ENCODE results near the gene BABAM2. TPM values are rescaled to one million over a fixed set of nuclear protein-coding genes. Genes with fewer than 3 reads are reported as not detected.
"Not testable (repeated sequence)": the region's sequence is repeated elsewhere in the genome, so short reads cannot be mapped to it uniquely, and the experiment has no call there.

BABAM2 gene
- total and polyA plus RNA-seq, 7 experiments from 2014 or later = 34.2 to 58.2 (median 44.2) TPM

DNA sequence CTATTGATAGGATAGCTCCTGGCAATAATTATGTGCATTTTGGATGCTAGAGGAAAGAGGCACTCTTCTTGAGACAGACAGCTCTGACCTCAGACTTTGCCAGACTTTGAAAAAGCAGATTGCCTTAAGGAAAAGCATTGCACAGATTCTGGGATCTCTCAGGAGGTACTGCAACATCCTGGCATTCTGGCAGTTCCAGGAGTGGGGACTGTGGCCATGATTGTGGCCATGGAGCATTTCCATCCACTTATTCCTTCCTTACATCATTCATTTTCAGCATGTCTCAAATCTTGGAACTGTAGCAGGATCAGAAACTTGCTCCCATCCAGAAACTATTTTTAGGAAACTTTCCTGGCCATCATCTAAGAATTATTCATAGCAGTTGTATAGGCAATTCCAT, 357.2 kb downstream of the BABAM2 start:
- Mint-ChIP-seq H3K4me1 (peaks cover 11 to 41% (median 31%) of the 10 kb centered on the region in 7 donors), H3K9me3 (no peaks in the 10 kb centered on the region), H3K36me3 (peaks cover 0 to 23% (median 12%) of the 10 kb centered on the region in 5 donors), H3K4me3 (no peak overlapping the region), H3K27ac (no peak overlapping the region), H3K27me3 (no peaks in the 10 kb centered on the region)
- Histone ChIP-seq H3K4me1 (ENCODE audit: control insufficient read depth in 2 of 2, insufficient read depth in 2 of 2, low read length in 2 of 2) (peaks cover 8 to 12% of the 10 kb centered on the region in 2 donors), H3K27me3 (ENCODE audit: control insufficient read depth in 2 of 2, insufficient read depth in 2 of 2, low read length in 2 of 2) (no peaks in the 10 kb centered on the region), H3K9me3 (ENCODE audit: control insufficient read depth in 2 of 3, low read length in 3 of 3) (no peaks in the 10 kb centered on the region), H3K27ac (ENCODE audit: low read depth, low read length) (no peak overlapping the region), H3K4me3 (ENCODE audit: low read length) (no peak overlapping the region), H3K36me3 (ENCODE audit: control insufficient read depth in 2 of 3, insufficient read depth in 3 of 3, low read length in 3 of 3) (no peaks in the 10 kb centered on the region)
- DNase-seq (no peak), ATAC-seq (no peak)
- ChIA-PET POLR2A (no interaction called here), CTCF (no interaction called here)
- intact Hi-C loops (cut with micrococcal nuclease) = no loop called here

DNA sequence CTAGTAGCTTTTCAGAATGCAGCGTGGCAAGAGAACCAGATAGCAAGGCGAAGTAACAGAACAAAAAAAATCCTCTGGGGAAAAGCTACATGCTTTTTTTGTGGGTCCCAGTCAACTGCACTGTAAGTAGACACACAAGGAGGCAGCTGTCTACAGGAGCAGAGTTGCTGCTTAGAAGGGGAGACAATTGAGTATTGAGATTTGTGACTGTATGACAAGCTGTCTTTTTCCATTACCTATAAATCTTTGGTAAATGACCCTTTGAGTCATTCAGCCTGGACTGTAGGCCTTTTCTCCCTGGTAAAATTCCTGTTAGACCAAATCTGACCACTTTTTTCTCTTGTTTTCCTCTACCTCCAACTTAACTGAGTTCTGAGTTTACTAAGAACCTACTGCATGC, 358.0 kb downstream of the BABAM2 start:
- intact Hi-C loops (cut with micrococcal nuclease) = no loop called here
- Histone ChIP-seq H3K36me3 (ENCODE audit: control insufficient read depth in 2 of 3, insufficient read depth in 3 of 3, low read length in 3 of 3) (no peaks in the 10 kb centered on the region), H3K4me1 (ENCODE audit: control insufficient read depth in 2 of 2, insufficient read depth in 2 of 2, low read length in 2 of 2) (peaks cover 13 to 17% of the 10 kb centered on the region in 2 donors), H3K27ac (ENCODE audit: low read depth, low read length) (no peak overlapping the region), H3K4me3 (ENCODE audit: low read length) (no peak overlapping the region), H3K9me3 (ENCODE audit: control insufficient read depth in 2 of 3, low read length in 3 of 3) (no peaks in the 10 kb centered on the region), H3K27me3 (ENCODE audit: control insufficient read depth in 2 of 2, insufficient read depth in 2 of 2, low read length in 2 of 2) (no peaks in the 10 kb centered on the region)
- ChIA-PET POLR2A (no interaction called here), CTCF (no interaction called here)
- H3K9me3 Mint-ChIP-seq = no peaks in the 10 kb centered on the region
- H3K27ac Mint-ChIP-seq = no peak overlapping the region
- DNase-seq = no peak
- no peaks in the 10 kb centered on the region for H3K27me3 Mint-ChIP-seq
- no peak for ATAC-seq
- peaks cover 12 to 49% (median 33%) of the 10 kb centered on the region in 7 donors for H3K4me1 Mint-ChIP-seq
- no peak overlapping the region for H3K4me3 Mint-ChIP-seq
- peaks cover 0 to 26% (median 12%) of the 10 kb centered on the region in 5 donors for H3K36me3 Mint-ChIP-seq

DNA sequence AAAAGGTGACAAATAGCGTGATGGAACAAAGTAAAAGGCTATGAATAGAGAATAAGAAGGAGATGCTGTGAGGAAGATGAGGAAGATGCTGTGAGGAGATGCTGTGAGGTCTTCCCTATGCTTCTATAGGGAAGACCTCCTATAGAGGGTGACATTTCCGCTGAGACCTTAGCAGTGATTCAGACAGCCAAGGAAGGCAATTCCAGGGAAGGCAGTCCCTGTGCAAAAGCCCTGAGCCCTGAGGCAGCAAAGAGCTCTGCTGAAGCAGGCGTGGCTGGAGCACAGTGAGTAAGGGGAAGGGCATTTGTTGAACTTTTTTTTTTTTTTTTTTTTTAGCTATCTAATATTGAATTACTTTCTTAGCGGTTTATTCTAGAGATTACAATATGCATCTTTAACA, 359.5 kb downstream of the BABAM2 start:
- Histone ChIP-seq H3K4me1 (ENCODE audit: control insufficient read depth in 2 of 2, insufficient read depth in 2 of 2, low read length in 2 of 2) (peaks cover 13 to 22% of the 10 kb centered on the region in 2 donors), H3K27ac (ENCODE audit: low read depth, low read length) (no peak overlapping the region), H3K27me3 (ENCODE audit: control insufficient read depth in 2 of 2, insufficient read depth in 2 of 2, low read length in 2 of 2) (no peaks in the 10 kb centered on the region), H3K36me3 (ENCODE audit: control insufficient read depth in 2 of 3, insufficient read depth in 3 of 3, low read length in 3 of 3) (no peaks in the 10 kb centered on the region), H3K4me3 (ENCODE audit: low read length) (no peak overlapping the region), H3K9me3 (ENCODE audit: control insufficient read depth in 2 of 3, low read length in 3 of 3) (no peaks in the 10 kb centered on the region)
- peak overlapping the region in 2 of 10 donors; percentile 1 to 40 for H3K4me3 Mint-ChIP-seq
- H3K27ac Mint-ChIP-seq = peak overlapping the region in 2 of 9 donors; percentile 7 to 66
- ATAC-seq (no peak), DNase-seq (no peak)
- H3K27me3 Mint-ChIP-seq = no peaks in the 10 kb centered on the region
- CTCF ChIA-PET = no interaction called here
- H3K9me3 Mint-ChIP-seq = no peaks in the 10 kb centered on the region
- POLR2A ChIA-PET = no interaction called here
- intact Hi-C loops (cut with micrococcal nuclease) = loop anchor here in 1 of 2 donors (2.0 to 10.0 kb wide), 3 partner anchors 109 to 478 kb away; partner anchors contain the start of gene MRPL33
- peaks cover 0 to 28% (median 11%) of the 10 kb centered on the region in 5 donors for H3K36me3 Mint-ChIP-seq
- H3K4me1 Mint-ChIP-seq = peaks cover 12 to 53% (median 33%) of the 10 kb centered on the region in 7 donors

DNA sequence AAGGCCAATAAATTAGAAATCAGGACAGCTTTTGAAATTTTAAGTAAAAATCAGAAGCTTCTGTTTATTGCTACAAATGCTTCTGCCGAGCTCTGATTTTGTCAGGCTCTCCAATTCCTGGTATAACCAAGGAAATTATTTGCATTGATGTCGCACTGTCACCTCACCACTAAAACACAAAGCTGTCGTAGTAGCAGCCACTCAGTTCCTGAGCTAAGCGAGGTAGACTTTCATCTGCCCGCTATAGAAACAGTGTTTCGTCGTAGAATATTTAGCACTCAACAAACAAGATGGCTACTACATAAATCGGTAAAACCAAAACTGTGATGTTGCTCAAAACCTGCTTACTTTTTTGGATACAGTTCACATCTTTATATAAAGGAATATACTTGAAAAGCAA, 360.8 kb downstream of the BABAM2 start:
- peak overlapping the region in 9 of 10 donors; percentile 42 to 83 (median 54) for H3K4me3 Mint-ChIP-seq
- H3K27ac ChIP-seq (ENCODE audit: low read depth, low read length) = no peak overlapping the region
- H3K4me1 ChIP-seq (ENCODE audit: control insufficient read depth in 2 of 2, insufficient read depth in 2 of 2, low read length in 2 of 2) = peaks cover 13 to 22% of the 10 kb centered on the region in 2 donors
- H3K4me3 ChIP-seq (ENCODE audit: low read length) = no peak overlapping the region
- peaks cover 12 to 53% (median 33%) of the 10 kb centered on the region in 7 donors for H3K4me1 Mint-ChIP-seq
- peaks cover 0 to 24% (median 7%) of the 10 kb centered on the region in 5 donors for H3K36me3 Mint-ChIP-seq
- CTCF ChIA-PET = no interaction called here
- no peaks in the 10 kb centered on the region for H3K9me3 Mint-ChIP-seq
- DNase-seq = peak in 4 of 9 donors; percentile 5 to 28 (median 15)
- no peaks in the 10 kb centered on the region for H3K9me3 ChIP-seq (ENCODE audit: control insufficient read depth in 2 of 3, low read length in 3 of 3)
- intact Hi-C loops (cut with micrococcal nuclease) = loop anchor here in 1 of 2 donors (2.0 to 10.0 kb wide), 3 partner anchors 107 to 479 kb away; partner anchors contain the start of gene MRPL33
- H3K27me3 Mint-ChIP-seq = no peaks in the 10 kb centered on the region
- H3K27ac Mint-ChIP-seq = peak overlapping the region; percentile 52 to 90 (median 82)
- H3K27me3 ChIP-seq (ENCODE audit: control insufficient read depth in 2 of 2, insufficient read depth in 2 of 2, low read length in 2 of 2) = no peaks in the 10 kb centered on the region
- POLR2A ChIA-PET = no interaction called here
- ATAC-seq = peak; percentile 50
- no peaks in the 10 kb centered on the region for H3K36me3 ChIP-seq (ENCODE audit: control insufficient read depth in 2 of 3, insufficient read depth in 3 of 3, low read length in 3 of 3)

DNA sequence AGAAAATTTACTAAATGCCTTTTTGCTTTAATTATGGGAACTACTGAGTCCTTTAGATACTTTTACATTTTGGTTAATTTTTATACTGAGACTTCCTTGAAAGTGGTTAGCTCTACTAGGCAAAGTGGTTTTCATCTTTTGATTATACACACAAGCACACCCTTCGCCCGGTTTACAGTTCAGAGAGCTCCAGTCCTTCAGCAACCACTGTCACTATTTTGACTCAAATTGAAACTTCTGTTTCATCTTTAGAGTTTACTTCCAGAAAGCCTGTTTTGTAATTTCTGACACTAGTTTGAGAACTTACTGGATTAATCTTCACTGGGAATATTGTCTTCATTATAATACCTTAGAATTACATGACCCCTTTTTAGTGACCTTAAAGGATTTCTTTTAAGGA, 361.8 kb downstream of the BABAM2 start:
- peak overlapping the region in 9 of 10 donors; percentile 9 to 71 (median 47) for H3K4me3 Mint-ChIP-seq
- no peaks in the 10 kb centered on the region for H3K27me3 Mint-ChIP-seq
- no peaks in the 10 kb centered on the region for H3K9me3 Mint-ChIP-seq
- POLR2A ChIA-PET = no interaction called here
- H3K36me3 ChIP-seq (ENCODE audit: control insufficient read depth in 2 of 3, insufficient read depth in 3 of 3, low read length in 3 of 3) = no peaks in the 10 kb centered on the region
- intact Hi-C loops (cut with micrococcal nuclease) = loop anchor here in 1 of 2 donors (1.0 to 10.0 kb wide), 4 partner anchors 18 to 480 kb away; partner anchors contain the start of gene MRPL33
- ATAC-seq = peak; percentile 55
- H3K27ac ChIP-seq (ENCODE audit: low read depth, low read length) = no peak overlapping the region
- CTCF ChIA-PET = no interaction called here
- peak overlapping the region in 8 of 9 donors; percentile 4 to 90 (median 60) for H3K27ac Mint-ChIP-seq
- H3K4me1 Mint-ChIP-seq = peaks cover 8 to 51% (median 24%) of the 10 kb centered on the region in 7 donors
- H3K36me3 Mint-ChIP-seq = peaks cover 0 to 27% (median 9%) of the 10 kb centered on the region in 5 donors
- H3K27me3 ChIP-seq (ENCODE audit: control insufficient read depth in 2 of 2, insufficient read depth in 2 of 2, low read length in 2 of 2) = no peaks in the 10 kb centered on the region
- no peak overlapping the region for H3K4me3 ChIP-seq (ENCODE audit: low read length)
- DNase-seq = peak in 4 of 9 donors; percentile 1 to 33 (median 12)
- H3K4me1 ChIP-seq (ENCODE audit: control insufficient read depth in 2 of 2, insufficient read depth in 2 of 2, low read length in 2 of 2) = peaks cover 13 to 22% of the 10 kb centered on the region in 2 donors
- H3K9me3 ChIP-seq (ENCODE audit: control insufficient read depth in 2 of 3, low read length in 3 of 3) = no peaks in the 10 kb centered on the region

DNA sequence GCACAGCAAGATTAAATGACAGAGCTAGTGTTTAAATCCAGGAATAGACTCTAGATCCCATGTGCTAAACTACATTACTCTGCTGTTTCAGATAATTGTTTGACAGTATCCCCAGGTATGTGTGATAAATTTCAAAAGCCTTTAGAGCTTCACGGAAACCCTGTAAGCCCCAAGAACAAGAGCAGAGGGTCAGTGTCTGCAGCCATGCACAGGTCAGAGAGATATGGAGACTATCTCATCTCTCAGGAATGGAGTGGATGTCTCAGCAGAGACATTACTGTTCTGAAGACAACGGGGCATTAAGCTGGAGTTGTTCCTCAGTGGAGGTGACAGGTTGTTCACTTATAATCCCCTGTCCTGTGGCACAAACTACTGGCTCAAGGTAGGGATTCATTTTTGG, 363.0 kb downstream of the BABAM2 start:
- POLR2A ChIA-PET = interaction anchor here (1.0 to 1.2 kb wide), 2 partner anchors 16 to 154 kb away, joined by 3 to 5 read pairs; no protein-coding TSS in a partner anchor
- H3K9me3 ChIP-seq (ENCODE audit: control insufficient read depth in 2 of 3, low read length in 3 of 3) = no peaks in the 10 kb centered on the region
- Mint-ChIP-seq H3K4me3 (peak overlapping the region in 2 of 10 donors; percentile 4 to 23), H3K36me3 (peaks cover 0 to 24% (median 10%) of the 10 kb centered on the region in 5 donors), H3K4me1 (peaks cover 8 to 44% (median 23%) of the 10 kb centered on the region in 7 donors), H3K27ac (peak overlapping the region in 1 of 9 donors; percentile 9), H3K27me3 (no peaks in the 10 kb centered on the region), H3K9me3 (no peaks in the 10 kb centered on the region)
- DNase-seq (no peak), ATAC-seq (no peak)
- CTCF ChIA-PET = no interaction called here
- no peaks in the 10 kb centered on the region for H3K27me3 ChIP-seq (ENCODE audit: control insufficient read depth in 2 of 2, insufficient read depth in 2 of 2, low read length in 2 of 2)
- no peak overlapping the region for H3K27ac ChIP-seq (ENCODE audit: low read depth, low read length)
- H3K36me3 ChIP-seq (ENCODE audit: control insufficient read depth in 2 of 3, insufficient read depth in 3 of 3, low read length in 3 of 3) = no peaks in the 10 kb centered on the region
- H3K4me1 ChIP-seq (ENCODE audit: control insufficient read depth in 2 of 2, insufficient read depth in 2 of 2, low read length in 2 of 2) = peaks cover 13 to 22% of the 10 kb centered on the region in 2 donors
- H3K4me3 ChIP-seq (ENCODE audit: low read length) = no peak overlapping the region
- intact Hi-C loops (cut with micrococcal nuclease) = loop anchor here in 1 of 2 donors (2.0 to 10.0 kb wide), 3 partner anchors 17 to 481 kb away; partner anchors contain the start of gene MRPL33

DNA sequence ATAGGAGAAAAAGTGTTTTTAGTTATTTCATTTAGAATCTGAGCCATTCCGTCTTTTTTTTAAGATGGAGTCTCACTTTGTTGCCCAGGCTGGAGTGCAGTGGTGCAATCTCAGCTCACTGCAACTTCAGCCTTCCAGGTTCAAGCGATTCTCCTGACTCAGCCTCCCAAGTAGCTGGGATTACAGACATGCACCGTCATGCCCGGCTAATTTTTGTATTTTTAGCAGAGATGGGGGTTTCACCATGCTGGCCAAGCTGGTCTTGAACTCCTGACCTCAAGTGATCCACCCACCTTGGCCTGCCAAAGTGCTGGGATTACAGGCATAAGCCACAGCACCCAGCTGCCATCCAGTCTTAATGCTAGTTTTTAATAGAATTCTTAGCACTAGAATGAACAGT, 364.7 kb downstream of the BABAM2 start:
- H3K4me3 Mint-ChIP-seq; H3K27ac ChIP-seq (ENCODE audit: low read depth, low read length); H3K9me3 ChIP-seq (ENCODE audit: control insufficient read depth in 2 of 3, low read length in 3 of 3); H3K27me3 ChIP-seq (ENCODE audit: control insufficient read depth in 2 of 2, insufficient read depth in 2 of 2, low read length in 2 of 2); H3K36me3 ChIP-seq (ENCODE audit: control insufficient read depth in 2 of 3, insufficient read depth in 3 of 3, low read length in 3 of 3); H3K27ac Mint-ChIP-seq; CTCF ChIA-PET; ATAC-seq; POLR2A ChIA-PET; H3K27me3 Mint-ChIP-seq; H3K4me3 ChIP-seq (ENCODE audit: low read length); DNase-seq; H3K9me3 Mint-ChIP-seq: not testable (repeated sequence)
- intact Hi-C loops (cut with micrococcal nuclease) = loop anchor here in 1 of 2 donors (10.0 kb wide), 1 partner anchor 290 kb away; no protein-coding TSS in a partner anchor
- Mint-ChIP-seq H3K4me1 (peaks cover 8 to 37% (median 18%) of the 10 kb centered on the region in 7 donors), H3K36me3 (peaks cover 0 to 27% (median 10%) of the 10 kb centered on the region in 5 donors)
- H3K4me1 ChIP-seq (ENCODE audit: control insufficient read depth in 2 of 2, insufficient read depth in 2 of 2, low read length in 2 of 2) = peaks cover 13 to 22% of the 10 kb centered on the region in 2 donors
